ENCODE results near the gene RP9.

GRCh38 chr7:33089142-33089541 lies 20.1 kb downstream of the RP9 start:
- TF ChIP-seq ZNF232 (CRISPR knock-in tag; IDR thresholded peaks at IDR 0.05; ENCODE audit: borderline replicate concordance) (no peak), THRA (CRISPR knock-in tag; IDR thresholded peaks at IDR 0.05; ENCODE audit: borderline replicate concordance) (no peak), SIN3A (IDR thresholded peaks at IDR 0.05; ENCODE audit: borderline replicate concordance, low read depth, low read length) (no peak), ZNF687 (CRISPR knock-in tag; IDR thresholded peaks at IDR 0.05) (no peak)
